Caco-2 (cell line): ENCODE measurements around the gene ZSWIM8. TPM values are rescaled to one million over a fixed set of nuclear protein-coding genes. Genes with fewer than 3 reads are reported as not detected.
A peak's percentile ranks its signal among the peaks of the same experiment; 100 is the strongest.

ENCODE experiments used
- BruUV-seq: library from RNA; stranded (reverse); fragments of 400-500 nt; replicated peaks from 2 replicates; lab custom pipeline; 2021; lab: Mats Ljungman, UMichigan
- CTCF ChIA-PET: fragments of 300-600 bp; sonication (Branson Sonifier 250); formaldehyde crosslinking; loops from one replicate; lab custom pipeline; 2022; ENCODE audit warnings: antibody characterized with exemption; lab: Charles Lee
- POLR2A ChIA-PET: fragments of 300-600 bp; sonication (Branson Sonifier 250); formaldehyde crosslinking; loops from one replicate; lab custom pipeline; 2022; ENCODE audit warnings: antibody characterized with exemption; lab: Charles Lee
- DNase-seq, 2 experiments: peaks; one replicate each; pipeline versions ENCODE4 v3.0.0 to v3.0.0-alpha.2; 2020 to 2022
- H3K27me3 ChIP-seq: replicated peaks from 2 replicates; pipeline ENCODE4 v1.6.0; 2011; ENCODE audit warnings: low read length; ENCODE audit not compliant: control insufficient read depth, insufficient read depth
- H3K36me3 ChIP-seq: 2 replicates; pipeline ENCODE4 v1.5.1; 2011; ENCODE audit warnings: low read length; ENCODE audit not compliant: control insufficient read depth, insufficient read depth
- H3K4me1 ChIP-seq: fragments of 250-450 bp; sonication (Bioruptor Pico); 2 replicates; pipeline ENCODE4 v1.5.1; 2020; ENCODE audit warnings: mild to moderate bottlenecking
- H3K4me3 ChIP-seq: 2 replicates; pipeline ENCODE4 v1.5.1; 2011; ENCODE audit warnings: low read depth, mild to moderate bottlenecking, control low read depth, low read length
- H3K9me3 ChIP-seq: fragments of 250-450 bp; sonication (Bioruptor Pico); 2 replicates; pipeline ENCODE4 v1.5.1; 2020; ENCODE audit warnings: mild to moderate bottlenecking, moderate library complexity
- H3K27ac Mint-ChIP-seq: one replicate; pipeline ENCODE4 v1.8.0; 2022; ENCODE audit warnings: mixed read lengths; ENCODE audit not compliant: unreplicated experiment
- H3K27me3 Mint-ChIP-seq: one replicate; pipeline ENCODE4 v1.8.0; 2022; ENCODE audit warnings: mixed read lengths; ENCODE audit not compliant: insufficient read depth, unreplicated experiment
- H3K36me3 Mint-ChIP-seq: one replicate; pipeline ENCODE4 v1.8.0; 2022; ENCODE audit warnings: mild to moderate bottlenecking, mixed read lengths; ENCODE audit not compliant: insufficient read depth, unreplicated experiment
- H3K4me1 Mint-ChIP-seq: one replicate; pipeline ENCODE4 v1.8.0; 2022; ENCODE audit warnings: low read depth, mixed read lengths; ENCODE audit not compliant: unreplicated experiment
- H3K4me3 Mint-ChIP-seq: one replicate; pipeline ENCODE4 v1.8.0; 2022; ENCODE audit warnings: mild to moderate bottlenecking, moderate library complexity, mixed read lengths; ENCODE audit not compliant: unreplicated experiment
- H3K9me3 Mint-ChIP-seq: one replicate; pipeline ENCODE4 v1.8.0; 2022; ENCODE audit warnings: mixed read lengths; ENCODE audit not compliant: unreplicated experiment
- intact Hi-C: fragments of 100-400 bp; cut with micrococcal nuclease; formaldehyde crosslinking; loops from one replicate; pipeline ENCODE4 v1.10.0; 2022; ENCODE audit not compliant: unreplicated experiment
- total RNA-seq: library from RNA; stranded (reverse); gene quantifications from 2 replicates; pipeline ENCODE4 v1.2.3, GENCODE V29; 2022
- TF ChIP-seq, protein P1 (sequence below), 2 experiments: fragments of 200-600 bp in 1 of 2; IDR thresholded peaks; 1 replicate in 1 of 2; 2 replicates in 1 of 2; pipeline versions ENCODE4 v1.5.1 to v1.8.0; 2011 to 2022; ENCODE audit warnings: antibody characterized with exemption in 1 of 2, control low read depth in 1 of 2, inconsistent platforms in 1 of 2, low read depth in 1 of 2, low read length in 1 of 2, mild to moderate bottlenecking in 1 of 2, moderate library complexity in 1 of 2; ENCODE audit not compliant: insufficient read depth in 1 of 2, severe bottlenecking in 1 of 2, unreplicated experiment in 1 of 2

Gene ZSWIM8
- total RNA-seq, 1 experiment from 2014 or later: 103 TPM

DNA sequence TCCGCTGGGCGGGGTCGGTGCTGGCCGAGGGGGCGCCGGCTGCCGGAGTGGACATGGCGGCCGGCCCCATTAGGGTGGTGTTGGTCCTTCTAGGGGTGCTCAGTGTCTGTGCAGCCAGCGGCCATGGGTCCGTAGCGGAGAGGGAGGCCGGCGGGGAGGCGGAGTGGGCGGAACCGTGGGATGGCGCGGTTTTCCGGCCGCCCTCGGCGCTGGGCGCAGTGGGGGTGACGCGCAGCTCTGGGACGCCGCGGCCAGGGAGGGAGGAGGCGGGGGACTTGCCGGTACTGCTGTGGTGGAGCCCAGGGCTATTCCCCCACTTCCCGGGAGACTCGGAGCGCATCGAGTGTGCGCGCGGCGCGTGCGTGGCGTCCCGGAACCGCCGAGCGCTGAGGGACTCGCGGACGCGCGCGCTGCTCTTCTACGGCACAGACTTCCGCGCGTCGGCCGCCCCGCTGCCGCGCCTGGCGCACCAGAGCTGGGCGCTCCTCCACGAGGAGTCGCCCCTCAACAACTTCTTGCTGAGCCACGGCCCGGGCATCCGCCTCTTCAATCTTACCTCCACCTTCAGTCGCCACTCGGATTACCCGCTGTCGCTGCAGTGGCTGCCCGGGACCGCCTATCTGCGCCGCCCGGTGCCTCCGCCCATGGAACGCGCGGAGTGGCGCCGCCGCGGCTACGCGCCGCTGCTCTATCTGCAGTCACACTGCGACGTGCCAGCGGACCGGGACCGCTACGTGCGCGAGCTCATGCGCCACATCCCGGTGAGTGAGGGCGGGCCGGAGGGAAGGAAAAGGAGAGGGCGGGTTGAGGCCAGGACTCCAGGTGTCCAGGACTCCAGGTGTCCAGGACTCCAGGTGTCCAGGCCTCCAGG, 12.9 kb upstream of the ZSWIM8 start:
- H3K4me1 ChIP-seq: peaks cover 7% of the 10 kb centered on the region; the same call in 1 of the 2 replicates
- H3K36me3 ChIP-seq: peaks cover 4% of the 10 kb centered on the region; the same call in 1 of the 2 replicates
- Mint-ChIP-seq H3K27ac (peak overlapping the region; percentile 75), H3K4me1 (peaks cover 21% of the 10 kb centered on the region), H3K27me3 (no peaks in the 10 kb centered on the region), H3K4me3 (peak overlapping the region; percentile 82), H3K36me3 (peaks cover 67% of the 10 kb centered on the region), H3K9me3 (no peaks in the 10 kb centered on the region)
- intact Hi-C loops: loop anchor here (1.0 to 2.0 kb wide), 2 partner anchors 13 to 28 kb away; partner anchors contain the start of gene SEC24C
- ChIA-PET POLR2A (interaction anchor here (0.5 to 3.1 kb wide), 8 partner anchors 9 to 392 kb away, joined by 3 to 19 read pairs (median 5); partner anchors contain the start of genes CHCHD1, SEC24C, USP54 and ZSWIM8), CTCF (interaction anchor here (0.5 to 2.3 kb wide), 6 partner anchors 10 to 1354 kb away, joined by 3 to 9 read pairs (median 3); partner anchors contain the start of gene CHCHD1)
- DNase-seq: peak; percentile 84 to 85
- no TSS peak for BruUV-seq
- TF ChIP-seq, protein P1, sequence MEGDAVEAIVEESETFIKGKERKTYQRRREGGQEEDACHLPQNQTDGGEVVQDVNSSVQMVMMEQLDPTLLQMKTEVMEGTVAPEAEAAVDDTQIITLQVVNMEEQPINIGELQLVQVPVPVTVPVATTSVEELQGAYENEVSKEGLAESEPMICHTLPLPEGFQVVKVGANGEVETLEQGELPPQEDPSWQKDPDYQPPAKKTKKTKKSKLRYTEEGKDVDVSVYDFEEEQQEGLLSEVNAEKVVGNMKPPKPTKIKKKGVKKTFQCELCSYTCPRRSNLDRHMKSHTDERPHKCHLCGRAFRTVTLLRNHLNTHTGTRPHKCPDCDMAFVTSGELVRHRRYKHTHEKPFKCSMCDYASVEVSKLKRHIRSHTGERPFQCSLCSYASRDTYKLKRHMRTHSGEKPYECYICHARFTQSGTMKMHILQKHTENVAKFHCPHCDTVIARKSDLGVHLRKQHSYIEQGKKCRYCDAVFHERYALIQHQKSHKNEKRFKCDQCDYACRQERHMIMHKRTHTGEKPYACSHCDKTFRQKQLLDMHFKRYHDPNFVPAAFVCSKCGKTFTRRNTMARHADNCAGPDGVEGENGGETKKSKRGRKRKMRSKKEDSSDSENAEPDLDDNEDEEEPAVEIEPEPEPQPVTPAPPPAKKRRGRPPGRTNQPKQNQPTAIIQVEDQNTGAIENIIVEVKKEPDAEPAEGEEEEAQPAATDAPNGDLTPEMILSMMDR (IDR thresholded peaks at IDR 0.05; ENCODE audit: insufficient read depth in 1 of 2, low read depth in 1 of 2, low read length in 1 of 2, severe bottlenecking in 1 of 2, unreplicated experiment in 1 of 2): peak in 1 of 2 experiments; percentile 2
- no peaks in the 10 kb centered on the region for H3K27me3 ChIP-seq
- H3K4me3 ChIP-seq: peak overlapping the region; percentile 91
- no peaks in the 10 kb centered on the region for H3K9me3 ChIP-seq

DNA sequence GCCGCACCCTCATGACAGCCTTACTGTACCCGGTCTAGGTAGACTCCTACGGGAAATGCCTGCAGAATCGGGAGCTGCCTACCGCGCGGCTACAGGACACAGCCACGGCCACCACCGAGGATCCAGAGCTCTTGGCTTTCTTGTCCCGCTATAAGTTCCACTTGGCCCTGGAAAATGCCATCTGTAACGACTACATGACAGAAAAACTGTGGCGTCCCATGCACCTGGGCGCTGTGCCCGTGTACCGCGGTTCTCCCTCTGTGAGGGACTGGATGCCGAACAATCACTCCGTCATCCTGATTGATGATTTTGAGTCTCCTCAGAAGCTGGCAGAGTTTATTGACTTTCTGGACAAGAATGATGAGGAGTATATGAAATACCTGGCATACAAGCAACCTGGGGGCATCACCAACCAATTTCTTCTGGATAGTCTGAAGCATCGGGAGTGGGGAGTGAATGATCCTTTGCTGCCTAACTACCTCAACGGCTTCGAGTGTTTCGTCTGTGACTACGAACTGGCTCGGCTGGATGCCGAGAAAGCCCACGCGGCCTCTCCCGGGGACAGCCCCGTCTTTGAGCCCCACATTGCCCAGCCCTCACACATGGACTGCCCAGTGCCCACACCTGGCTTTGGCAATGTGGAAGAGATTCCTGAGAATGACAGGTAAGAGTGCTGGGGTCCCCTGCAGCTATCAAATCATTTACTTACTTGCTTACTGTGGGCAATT, 12.1 kb upstream of the ZSWIM8 start:
- POLR2A ChIA-PET: interaction anchor here (0.5 to 3.1 kb wide), 4 partner anchors 8 to 392 kb away, joined by 3 to 19 read pairs (median 8); partner anchors contain the start of genes CHCHD1 and ZSWIM8
- Mint-ChIP-seq H3K27ac (peak overlapping the region; percentile 75), H3K27me3 (no peaks in the 10 kb centered on the region), H3K36me3 (peaks cover 61% of the 10 kb centered on the region), H3K4me1 (peaks cover 21% of the 10 kb centered on the region), H3K4me3 (peak overlapping the region; percentile 82), H3K9me3 (no peaks in the 10 kb centered on the region)
- intact Hi-C loops: loop anchor here (2.0 kb wide), 1 partner anchor 29 kb away; the partner anchor contains the start of gene SEC24C
- DNase-seq: no peak
- no peaks in the 10 kb centered on the region for H3K27me3 ChIP-seq
- TF ChIP-seq, protein P1 (IDR thresholded peaks at IDR 0.05; ENCODE audit: insufficient read depth in 1 of 2, low read depth in 1 of 2, low read length in 1 of 2, severe bottlenecking in 1 of 2, unreplicated experiment in 1 of 2): no peak
- H3K4me1 ChIP-seq: peaks cover 7% of the 10 kb centered on the region; the same call in 1 of the 2 replicates
- peak overlapping the region; percentile 91 for H3K4me3 ChIP-seq
- CTCF ChIA-PET: interaction anchor here (0.6 to 2.3 kb wide), 3 partner anchors 9 to 43 kb away, joined by 3 to 9 read pairs (median 7); partner anchors contain the start of gene CHCHD1
- BruUV-seq: TSS peak; percentile 19
- no peaks in the 10 kb centered on the region for H3K9me3 ChIP-seq
- peaks cover 4% of the 10 kb centered on the region; the same call in 1 of the 2 replicates for H3K36me3 ChIP-seq
